Measurements from ENCODE around the gene LSM3. TPM values are rescaled to one million over a fixed set of nuclear protein-coding genes. Genes with fewer than 3 reads are reported as not detected.
A peak's percentile ranks its signal among the peaks of the same experiment; 100 is the strongest.

LSM3 gene
- total and polyA plus RNA-seq, 2 of the 4 experiments (the other 2 are of a cell fraction) = 3.4 to 11.5 TPM

DNA sequence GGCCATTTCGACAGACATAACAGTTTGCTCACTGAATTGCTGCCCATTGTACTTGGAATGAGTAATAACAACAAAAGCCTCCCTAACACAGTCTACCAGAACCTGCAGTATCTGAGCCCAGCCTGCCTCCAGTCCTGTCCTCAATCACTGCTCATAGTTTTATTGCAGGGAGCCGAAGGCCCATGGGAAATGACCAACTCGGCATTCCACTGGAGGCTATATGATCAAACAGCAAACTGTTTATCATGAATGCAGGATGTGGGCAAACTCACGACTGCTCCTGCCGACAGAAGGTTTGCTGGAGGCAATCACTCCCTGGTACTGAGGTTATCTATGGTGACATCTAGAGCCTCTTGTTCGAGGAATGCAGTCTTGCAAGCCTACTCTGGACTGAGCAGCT lies 46.3 kb downstream of the LSM3 start (continued):
- TF ChIP-seq USF2 (IDR thresholded peaks at IDR 0.05; ENCODE audit: low read depth, low read length) (no peak), BHLHE40 (IDR thresholded peaks at IDR 0.05; ENCODE audit: low read depth, low read length) (no peak), MAZ (IDR thresholded peaks at IDR 0.05; ENCODE audit: borderline replicate concordance, low read depth, low read length) (no peak), NFE2L2 (IDR thresholded peaks at IDR 0.05; ENCODE audit: low read depth, low read length) (no peak), CEBPB (IDR thresholded peaks at IDR 0.05; ENCODE audit: low read depth, low read length) (no peak)

DNA sequence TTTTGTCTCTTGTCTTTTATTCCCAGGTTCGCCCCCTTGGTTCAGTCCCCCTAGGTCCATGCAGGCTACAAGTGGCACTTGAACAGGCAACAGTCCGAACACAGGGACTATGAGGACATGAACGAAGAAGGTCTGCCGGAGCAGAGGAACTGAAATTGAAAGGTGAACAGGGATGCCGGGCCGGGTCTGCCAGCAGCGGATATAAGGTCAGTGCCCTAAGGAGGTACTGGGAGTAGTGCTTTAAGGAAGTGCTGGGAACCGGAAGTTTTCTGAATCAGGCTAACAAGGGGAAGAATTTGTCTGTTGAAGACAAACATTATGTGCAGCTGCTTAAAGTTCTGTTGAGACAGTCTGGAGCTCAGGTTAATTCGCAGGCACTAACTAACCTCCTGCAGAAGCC lies 46.8 kb downstream of the LSM3 start:
- no peaks in the 10 kb centered on the region for H3K9me3 ChIP-seq (ENCODE audit: control insufficient read depth, insufficient read depth, low read length)
- peak overlapping the region; percentile 19 for H4K5ac ChIP-seq (ENCODE audit: low read depth, low read length)
- H3K9ac ChIP-seq (ENCODE audit: low read depth, low read length) = no peak overlapping the region
- H3K79me1 ChIP-seq (ENCODE audit: low read depth in 1 of 2, low read length in 2 of 2) = no peaks in the 10 kb centered on the region
- H3K4me2 ChIP-seq (ENCODE audit: low read depth, low read length) = no peak overlapping the region
- BruUV-seq (replicated peaks) = no TSS peak
- TF ChIP-seq USF2 (IDR thresholded peaks at IDR 0.05; ENCODE audit: low read depth, low read length) = no peak
- TF ChIP-seq BHLHE40 (IDR thresholded peaks at IDR 0.05; ENCODE audit: low read depth, low read length) = no peak
- intact Hi-C loops (cut with micrococcal nuclease) (no loop called here), in situ Hi-C loops (cut with MboI; ENCODE audit: low sequenced_read_pairs) (no loop called here), dilution Hi-C loops (cut with HindIII; ENCODE audit: low sequenced_read_pairs, unreplicated experiment) (no loop called here)
- ATAC-seq (ENCODE audit: low read depth) = no peak
- H3K23ac ChIP-seq (ENCODE audit: low read depth, low read length) = no peak overlapping the region
- H3K4ac ChIP-seq (ENCODE audit: low read depth, low read length) = peak overlapping the region; percentile 94
- peak overlapping the region; percentile 13 for H2BK5ac ChIP-seq (ENCODE audit: low read depth, low read length, poor library complexity, severe bottlenecking)
- H3K4me1 ChIP-seq (ENCODE audit: control insufficient read depth, insufficient read depth, low read length) = peaks cover 21% of the 10 kb centered on the region
- no peak overlapping the region for H3K4me3 ChIP-seq (ENCODE audit: insufficient read depth, low read depth, low read length)
- peak overlapping the region; percentile 63 for H2BK20ac ChIP-seq (ENCODE audit: low read depth, low read length)
- WGBS, 2 experiments (ENCODE audit: extremely low coverage in 2 of 2, insufficient read length in 1 of 2) = 96% methylated on average over 5 of the region's 9 CpGs; no CpG with 5 or more reads in 1 of the 2 experiments
- peak overlapping the region; percentile 63 for H3K27ac ChIP-seq (ENCODE audit: insufficient read depth, low read length)
- no peak overlapping the region for H3K56ac ChIP-seq (ENCODE audit: extremely low read depth, insufficient read depth, low read length)
- H4K8ac ChIP-seq (ENCODE audit: low read depth in 2 of 2, low read length in 2 of 2) = peak overlapping the region; percentile 49 to 75; a peak in 2 of 4 replicates
- no peak overlapping the region for H2AK9ac ChIP-seq (replicated peaks; ENCODE audit: low read depth, low read length, poor library complexity)
- H3K14ac ChIP-seq (replicated peaks; ENCODE audit: low read depth, low read length) = no peak overlapping the region; the same call in 1 of the 2 replicates
- peak overlapping the region; percentile 90 for H2BK120ac ChIP-seq (ENCODE audit: low read depth, low read length)
- ChIA-PET POLR2A (ENCODE audit: unreplicated experiment) (no interaction called here), CTCF (no interaction called here)
- H4K20me1 ChIP-seq (ENCODE audit: insufficient read depth, low read length) = no peaks in the 10 kb centered on the region
- peak overlapping the region; percentile 70 for H4K91ac ChIP-seq (ENCODE audit: insufficient read depth, low read depth, low read length)
- H2AFZ ChIP-seq (replicated peaks; ENCODE audit: low read length, poor library complexity) = peak overlapping the region; percentile 46
- DNase-seq = no peak
- H2BK15ac ChIP-seq (ENCODE audit: low read depth, low read length) = peak overlapping the region; percentile 85; the same call in 2 of the 3 replicates
- no peaks in the 10 kb centered on the region for H3K36me3 ChIP-seq (ENCODE audit: control insufficient read depth, insufficient read depth, low read length)
- peak overlapping the region; percentile 36 for H3K18ac ChIP-seq (ENCODE audit: low read depth, low read length)
- H3K9me1 ChIP-seq (ENCODE audit: insufficient read depth, low read length) = peaks cover 10% of the 10 kb centered on the region
- peak overlapping the region; percentile 79 for H2AK5ac ChIP-seq (ENCODE audit: low read depth, low read length)
- H3K27me3 ChIP-seq (ENCODE audit: control insufficient read depth, insufficient read depth, low read length) = no peaks in the 10 kb centered on the region
